GM13976 (cell line): ENCODE results near the gene MPC1.

Source experiments
- DNase-seq: peaks from one replicate; pipeline ENCODE4 v3.0.0; 2012; ENCODE audit warnings: low spot score
- in situ Hi-C: fragments of 300-500 bp; cut with MboI; formaldehyde crosslinking; loops from one replicate; pipeline ENCODE4 v1.12.0; 2022; ENCODE audit warnings: low sequenced_read_pairs, mixed read lengths, inconsistent platforms; ENCODE audit not compliant: unreplicated experiment
- TF ChIP-seq, protein P1 (sequence below): IDR thresholded peaks from 2 replicates; pipeline ENCODE4 v1.5.1; 2012; ENCODE audit warnings: borderline replicate concordance, mild to moderate bottlenecking; ENCODE audit not compliant: insufficient read depth; ENCODE audit errors: extremely low read depth, missing control alignments, control extremely low read depth

Gene MPC1

DNA sequence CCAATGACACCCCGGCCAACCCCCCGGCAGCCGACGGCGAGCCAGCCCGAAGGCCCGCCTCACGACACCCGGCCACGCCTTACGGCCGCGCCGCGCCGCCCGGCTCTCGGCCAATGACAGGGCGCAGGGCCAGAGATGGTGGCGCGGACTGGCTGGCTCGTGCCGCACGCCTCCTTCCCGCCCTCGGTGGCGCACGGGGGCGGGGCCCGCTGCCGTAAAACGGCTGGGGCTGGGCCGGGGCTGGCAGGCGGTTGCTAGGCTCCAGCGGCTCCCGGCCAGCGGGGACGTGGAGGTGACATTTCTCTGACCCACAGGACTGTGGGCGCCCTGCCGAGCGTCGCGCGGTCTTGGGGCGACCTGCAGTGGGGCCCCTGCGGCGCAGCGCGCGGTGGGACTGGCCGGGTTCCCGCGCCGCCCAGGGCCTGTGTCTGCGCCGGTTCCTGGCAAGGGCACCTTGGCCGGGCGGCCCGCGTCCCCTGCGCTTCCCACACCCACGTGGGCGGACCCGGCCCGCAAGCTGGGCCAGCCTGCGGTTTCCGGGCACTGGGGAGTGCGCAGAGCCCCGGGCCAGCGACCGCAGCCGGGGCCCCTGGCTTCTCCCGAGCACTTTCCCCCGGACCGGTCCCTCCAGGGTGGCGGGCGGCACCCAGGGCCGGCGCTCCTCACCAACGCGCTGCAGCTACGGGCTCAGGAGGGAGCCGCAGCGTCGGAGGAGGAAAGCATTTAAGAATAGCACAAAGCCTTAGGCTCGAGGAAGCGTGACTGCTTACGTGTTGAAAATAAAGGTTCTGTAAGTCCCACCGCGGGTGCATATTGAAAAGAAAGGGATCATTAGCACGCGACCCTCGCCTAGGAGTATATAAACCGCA is at the start of gene MPC1:
TSS of gene MPC1 (minus strand) at position 8 of the 869 bp plus-strand sequence. CDS start 64 bp downstream, outside the sequence.
- in situ Hi-C loops: loop anchor here (10.0 kb wide), 1 partner anchor 108 kb away; no protein-coding TSS in a partner anchor
- TF ChIP-seq, protein P1, sequence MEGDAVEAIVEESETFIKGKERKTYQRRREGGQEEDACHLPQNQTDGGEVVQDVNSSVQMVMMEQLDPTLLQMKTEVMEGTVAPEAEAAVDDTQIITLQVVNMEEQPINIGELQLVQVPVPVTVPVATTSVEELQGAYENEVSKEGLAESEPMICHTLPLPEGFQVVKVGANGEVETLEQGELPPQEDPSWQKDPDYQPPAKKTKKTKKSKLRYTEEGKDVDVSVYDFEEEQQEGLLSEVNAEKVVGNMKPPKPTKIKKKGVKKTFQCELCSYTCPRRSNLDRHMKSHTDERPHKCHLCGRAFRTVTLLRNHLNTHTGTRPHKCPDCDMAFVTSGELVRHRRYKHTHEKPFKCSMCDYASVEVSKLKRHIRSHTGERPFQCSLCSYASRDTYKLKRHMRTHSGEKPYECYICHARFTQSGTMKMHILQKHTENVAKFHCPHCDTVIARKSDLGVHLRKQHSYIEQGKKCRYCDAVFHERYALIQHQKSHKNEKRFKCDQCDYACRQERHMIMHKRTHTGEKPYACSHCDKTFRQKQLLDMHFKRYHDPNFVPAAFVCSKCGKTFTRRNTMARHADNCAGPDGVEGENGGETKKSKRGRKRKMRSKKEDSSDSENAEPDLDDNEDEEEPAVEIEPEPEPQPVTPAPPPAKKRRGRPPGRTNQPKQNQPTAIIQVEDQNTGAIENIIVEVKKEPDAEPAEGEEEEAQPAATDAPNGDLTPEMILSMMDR: peak; percentile 20
- DNase-seq: peak; percentile 97

DNA sequence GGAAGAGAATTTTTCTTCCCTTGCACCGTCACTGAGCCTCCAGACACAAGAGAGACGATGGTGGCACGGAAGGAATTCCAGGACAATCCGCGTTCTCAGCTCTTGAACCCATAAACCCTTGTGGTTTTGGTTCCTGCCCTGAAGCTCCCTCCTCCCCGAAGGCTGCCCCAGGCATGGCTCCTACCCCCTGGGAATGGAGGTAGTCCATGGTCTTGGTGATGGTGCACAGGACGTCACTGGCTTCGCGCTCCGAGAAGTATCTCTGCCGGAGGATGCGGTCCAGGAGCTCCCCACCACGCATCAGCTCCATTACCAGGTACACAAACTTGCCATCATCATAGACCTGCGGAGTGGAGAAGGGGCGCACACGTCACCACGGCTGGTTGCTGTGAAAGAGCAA is 47.5 kb upstream of the MPC1 start:
- in situ Hi-C loops: no loop called here
- TF ChIP-seq, protein P1: no peak
- DNase-seq: no peak

DNA sequence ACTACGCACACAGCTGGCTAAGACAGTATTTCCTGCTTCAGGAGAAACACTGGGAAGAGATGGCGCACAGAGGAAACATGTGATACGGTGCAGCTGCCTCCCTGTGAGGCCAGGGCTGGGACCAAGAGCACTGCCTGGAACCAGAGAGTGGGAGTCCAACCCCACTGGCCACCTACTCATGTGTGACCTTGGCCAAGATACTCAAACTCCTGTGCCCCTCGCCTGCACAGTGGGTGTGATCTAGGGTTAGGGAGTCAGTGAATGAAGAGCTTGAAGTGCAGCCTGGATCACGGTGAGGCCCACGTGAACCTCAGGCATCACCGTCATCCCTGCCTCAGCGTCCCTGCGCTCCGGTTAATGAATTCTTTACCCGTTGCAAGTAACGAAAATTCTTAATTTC is 41.7 kb upstream of the MPC1 start:
- DNase-seq: no peak
- in situ Hi-C loops: no loop called here
- TF ChIP-seq, protein P1: no peak

DNA sequence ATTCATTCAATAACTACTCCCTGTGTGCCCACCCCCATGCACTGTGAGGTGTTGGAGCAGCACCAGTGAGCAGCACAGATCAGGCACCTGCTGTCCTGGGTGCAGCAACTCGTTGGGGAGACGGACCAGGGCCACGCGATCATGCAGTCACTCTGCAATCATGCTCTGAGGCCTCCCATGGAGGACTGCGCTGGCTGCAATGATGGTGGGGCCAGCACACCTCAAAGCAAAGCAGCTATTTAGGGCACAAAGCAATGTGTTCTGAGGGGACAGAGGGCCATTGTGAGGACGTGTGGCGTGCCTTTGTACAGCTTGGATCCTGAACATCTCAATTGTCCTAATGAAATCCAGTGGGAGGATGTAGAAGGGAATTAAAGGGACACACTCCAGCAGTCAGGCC is 41.0 kb upstream of the MPC1 start:
- in situ Hi-C loops: no loop called here
- no peak for DNase-seq
- TF ChIP-seq, protein P1: no peak

DNA sequence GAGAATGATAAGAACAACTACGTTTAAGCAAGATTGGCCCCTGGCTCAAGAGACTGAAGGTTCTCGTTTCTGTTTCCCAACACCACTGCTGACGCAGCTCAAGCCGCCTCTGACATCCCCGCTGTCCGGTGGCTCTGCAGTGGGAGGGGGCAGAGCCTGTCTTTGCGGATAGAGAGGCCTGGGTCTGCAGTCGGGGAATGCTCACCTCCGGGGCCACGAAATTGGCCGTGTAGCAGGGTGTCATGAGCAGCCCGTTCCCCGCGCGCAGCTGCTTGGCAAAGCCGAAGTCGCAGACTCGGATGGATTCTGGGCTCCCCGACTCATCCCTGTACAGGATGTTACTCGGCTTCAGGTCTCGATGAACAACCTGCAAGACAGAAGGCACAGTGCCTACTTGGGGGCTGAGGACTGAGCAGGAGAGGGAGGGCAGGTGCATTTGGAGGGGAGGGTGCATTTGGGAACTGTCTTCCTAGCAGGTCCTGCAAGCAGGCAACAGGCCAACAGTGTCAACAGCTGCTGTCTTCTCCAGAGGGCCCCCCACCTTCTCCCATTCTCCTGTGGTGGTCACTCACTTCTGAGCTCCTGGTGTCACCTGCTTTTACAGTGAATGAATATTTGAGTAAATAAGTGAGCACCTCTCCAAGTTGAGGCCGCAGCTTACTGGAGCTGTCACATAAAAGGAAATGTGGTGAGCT is 40.5 kb upstream of the MPC1 start:
- TF ChIP-seq, protein P1: no peak
- in situ Hi-C loops: no loop called here
- no peak for DNase-seq

DNA sequence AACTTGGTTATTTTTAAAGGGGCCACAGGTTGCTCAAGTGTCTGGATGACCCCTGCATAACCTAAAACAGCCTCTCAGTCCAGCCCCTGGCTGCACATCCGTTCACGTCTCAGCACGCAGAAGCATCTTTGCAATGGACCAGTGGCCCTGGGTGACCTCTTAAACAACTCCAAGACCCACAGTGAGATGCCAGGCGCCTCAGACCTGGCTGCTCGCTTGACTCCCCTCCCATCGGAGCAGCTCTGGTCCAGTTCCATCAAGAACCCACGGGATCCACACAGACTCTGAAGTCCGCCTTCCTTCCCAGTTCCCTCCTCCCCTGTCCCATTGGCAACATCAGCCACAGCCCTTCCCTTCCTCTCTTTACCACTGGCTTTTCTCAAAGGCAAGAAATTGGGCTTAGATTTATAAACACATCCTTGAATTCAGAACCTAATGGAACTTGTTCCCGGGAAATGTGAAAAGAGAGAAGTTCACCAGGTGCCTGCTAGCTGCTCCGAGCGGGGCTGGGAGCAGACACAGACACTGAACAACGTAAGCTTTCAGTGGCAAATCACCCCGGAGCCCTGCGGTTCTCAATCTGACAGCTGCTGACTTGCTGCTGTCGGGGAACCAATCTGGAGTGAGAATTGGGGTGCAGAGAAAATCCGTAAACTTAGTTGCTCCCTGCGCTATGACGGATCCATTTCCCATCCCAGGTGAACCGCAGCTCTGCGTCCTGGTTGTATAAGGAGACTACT is 39.6 kb upstream of the MPC1 start:
- TF ChIP-seq, protein P1: no peak
- in situ Hi-C loops: no loop called here
- DNase-seq: no peak
